Posterior cingulate gyrus (tissue), 11 donors: ENCODE measurements around the gene MRPL3.
"Not testable (repeated sequence)": the region's sequence is repeated elsewhere in the genome, so short reads cannot be mapped to it uniquely, and the experiment has no call there.

Experiments
- DNase-seq, 10 donors: peaks; one replicate each; pipeline versions ENCODE4 v3.0.0 to v3.0.0-alpha.2; 2020 to 2021; ENCODE audit warnings: mixed read lengths in 3 of 10
- intact Hi-C: fragments of 100-400 bp; cut with DNase I; formaldehyde crosslinking; loops from one replicate; pipeline ENCODE4 v1.15.1; 2023

MRPL3 gene

DNA sequence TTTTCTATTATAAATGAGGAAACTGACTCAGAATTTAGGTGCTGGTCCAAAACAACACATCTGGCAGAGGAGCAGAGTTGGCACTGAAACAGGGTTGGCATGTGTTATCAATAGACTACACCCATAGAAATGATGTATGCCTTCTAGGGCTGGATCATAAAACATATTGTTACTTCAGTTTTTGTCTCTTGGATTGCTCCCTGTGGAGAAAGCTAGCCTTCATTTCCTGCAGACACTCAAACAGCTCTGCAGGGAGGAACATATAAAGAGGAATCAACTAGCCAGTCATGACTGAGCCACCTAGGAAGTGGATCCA is 507 bp upstream of the MRPL3 start:
- intact Hi-C loops = loop anchor here (5.0 kb wide), 2 partner anchors 121 to 476 kb away; partner anchors contain the start of genes ASTE1, NEK11 and NUDT16
- no peak for DNase-seq

DNA sequence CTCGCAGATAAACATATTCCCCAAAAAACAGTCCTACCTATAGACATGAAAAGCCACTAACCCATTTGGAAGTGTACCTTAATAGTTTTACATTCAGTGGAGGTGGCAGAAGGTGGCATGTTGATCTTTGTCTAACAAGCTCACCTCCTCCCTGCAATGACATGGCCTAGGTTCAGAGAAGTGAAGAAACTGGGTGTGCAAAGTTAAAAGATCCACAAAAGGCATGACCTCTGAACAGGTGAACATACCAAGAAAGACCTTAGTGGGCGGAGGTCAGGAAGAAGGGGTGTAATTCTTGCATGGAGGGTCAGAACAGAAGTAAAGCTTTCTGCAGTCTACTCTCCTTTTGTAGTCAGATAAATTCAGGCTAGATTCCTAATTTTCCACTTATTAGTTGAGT is 822 bp downstream of the MRPL3 start:
- DNase-seq = no peak

DNA sequence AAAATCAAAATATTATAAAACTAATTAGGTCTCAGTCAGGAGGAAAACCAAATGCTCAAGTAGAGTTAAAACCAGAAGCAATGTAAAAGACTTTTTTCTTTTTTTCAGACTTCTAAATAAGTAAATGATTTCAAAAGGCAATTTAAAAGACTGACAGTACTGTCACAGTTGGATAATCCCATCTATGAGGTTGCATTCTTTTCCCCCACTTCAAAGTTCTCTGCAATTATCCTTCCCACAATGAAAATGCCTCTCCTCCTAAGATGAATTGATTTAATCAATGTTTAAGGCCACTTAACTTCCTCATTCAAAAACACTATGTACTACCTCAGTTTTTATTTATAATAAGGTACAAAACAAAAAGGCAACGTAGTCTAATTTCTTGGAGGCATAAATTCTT is 8.1 kb downstream of the MRPL3 start:
- DNase-seq = no peak
- intact Hi-C loops = no loop called here

More for the DNA sequence above, 822 bp downstream of the MRPL3 start:
- intact Hi-C loops = loop anchor here (5.0 kb wide), 2 partner anchors 120 to 475 kb away; partner anchors contain the start of genes ASTE1, NEK11 and NUDT16

DNA sequence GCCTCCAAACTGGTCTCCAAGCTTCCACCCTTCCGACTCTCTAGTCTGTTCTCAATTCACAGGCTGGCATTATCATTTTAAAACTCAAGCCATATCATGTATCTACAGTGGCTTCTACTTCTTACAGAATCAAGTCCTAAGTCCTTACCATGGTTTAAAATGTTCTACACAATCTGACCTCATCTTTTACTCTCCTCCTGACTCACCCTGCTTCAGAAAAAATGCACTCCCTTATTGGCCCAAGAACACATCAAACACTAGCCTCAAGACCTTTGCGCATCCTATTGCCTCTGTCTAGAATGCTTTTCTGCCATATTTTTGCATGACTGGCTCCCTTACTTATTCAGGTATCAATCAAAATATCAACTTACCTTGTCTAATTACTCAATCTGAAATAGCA is 11.0 kb downstream of the MRPL3 start:
- DNase-seq = no peak

DNA sequence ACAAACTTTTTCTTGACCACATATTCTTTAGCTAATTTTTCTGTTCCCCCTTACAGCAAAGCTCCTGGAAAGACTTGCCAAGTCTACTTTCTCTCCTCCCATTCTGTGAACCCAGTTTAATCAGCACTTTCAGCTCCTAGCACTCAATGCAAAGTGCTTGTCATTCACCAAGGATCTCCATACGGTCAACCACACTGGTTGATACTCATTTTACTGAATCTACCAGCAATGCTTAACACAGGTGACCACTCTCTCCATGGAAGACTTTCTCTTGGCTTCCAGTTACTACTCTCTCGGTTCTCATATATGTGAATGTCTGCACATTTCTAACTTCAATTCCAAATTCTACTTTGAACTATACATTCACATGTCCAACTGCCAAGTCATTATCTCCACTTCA is 11.7 kb downstream of the MRPL3 start:
- DNase-seq = no peak
- intact Hi-C loops = no loop called here

More for the DNA sequence above, 11.0 kb downstream of the MRPL3 start:
- intact Hi-C loops = no loop called here

DNA sequence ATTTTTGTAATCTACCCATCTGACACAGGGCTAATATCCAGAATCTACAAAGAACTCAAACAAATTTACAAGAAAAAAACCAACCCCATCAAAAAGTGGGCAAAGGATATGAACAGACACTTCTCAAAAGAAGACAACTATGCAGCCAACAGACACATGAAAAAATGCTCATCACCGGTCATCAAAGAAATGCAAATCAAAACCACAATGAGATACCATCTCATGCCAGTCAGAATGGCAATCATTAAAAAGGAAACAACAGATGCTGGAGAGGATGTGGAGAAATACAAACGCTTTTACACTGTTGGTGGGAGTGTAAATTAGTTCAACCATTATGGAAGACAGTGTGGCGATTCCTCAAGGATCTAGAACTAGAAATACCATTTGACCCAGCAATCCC is 16.2 kb downstream of the MRPL3 start:
- intact Hi-C loops, DNase-seq: not testable (repeated sequence)

DNA sequence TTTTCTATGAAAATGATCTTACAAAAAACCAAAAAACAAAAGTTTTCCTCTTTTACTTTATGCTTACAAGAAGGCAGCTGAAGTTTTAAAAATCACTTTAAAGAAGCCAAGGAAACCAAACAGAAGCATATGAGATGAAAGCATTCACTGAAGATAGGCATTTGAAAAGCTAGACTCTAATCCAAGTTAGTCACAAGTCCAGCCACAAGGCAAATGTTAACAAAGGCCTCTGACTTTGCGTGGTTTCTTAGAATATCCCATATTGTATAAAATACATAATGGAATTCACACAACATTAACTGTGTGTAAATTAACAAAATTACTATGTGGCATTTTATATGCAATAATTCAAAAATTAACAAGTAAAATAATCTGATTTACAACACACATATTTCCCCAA is 17.7 kb downstream of the MRPL3 start:
- no peak for DNase-seq
- intact Hi-C loops = no loop called here

DNA sequence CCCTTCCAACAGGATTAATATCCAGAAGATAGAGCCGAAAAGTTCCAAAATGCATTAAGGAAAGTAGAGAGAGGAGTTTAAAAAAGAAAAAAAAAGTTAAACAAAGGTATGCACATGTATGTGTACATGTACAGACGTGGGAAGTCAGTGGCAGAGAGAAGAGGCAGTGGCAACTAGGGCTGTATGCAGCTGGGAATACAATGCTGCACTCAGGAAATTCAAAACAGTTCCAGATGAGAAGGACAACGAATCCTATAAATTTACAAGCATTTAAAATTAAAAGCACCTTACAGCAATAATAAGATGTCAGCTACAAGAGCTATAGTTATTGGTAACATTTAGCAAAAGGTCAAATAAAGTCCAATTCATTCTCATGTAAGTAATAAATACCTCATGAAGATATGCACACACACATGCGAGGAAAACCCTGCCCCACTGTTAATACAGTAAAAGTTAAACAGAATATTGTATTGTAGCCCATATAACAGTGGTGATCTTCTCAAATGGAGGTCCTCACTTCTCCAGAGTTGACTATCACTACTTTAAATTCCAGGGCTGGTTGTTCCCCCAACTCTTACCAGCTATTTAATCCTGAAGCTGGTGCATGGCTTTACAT is 18.2 kb downstream of the MRPL3 start:
- intact Hi-C loops = no loop called here
- DNase-seq = no peak

DNA sequence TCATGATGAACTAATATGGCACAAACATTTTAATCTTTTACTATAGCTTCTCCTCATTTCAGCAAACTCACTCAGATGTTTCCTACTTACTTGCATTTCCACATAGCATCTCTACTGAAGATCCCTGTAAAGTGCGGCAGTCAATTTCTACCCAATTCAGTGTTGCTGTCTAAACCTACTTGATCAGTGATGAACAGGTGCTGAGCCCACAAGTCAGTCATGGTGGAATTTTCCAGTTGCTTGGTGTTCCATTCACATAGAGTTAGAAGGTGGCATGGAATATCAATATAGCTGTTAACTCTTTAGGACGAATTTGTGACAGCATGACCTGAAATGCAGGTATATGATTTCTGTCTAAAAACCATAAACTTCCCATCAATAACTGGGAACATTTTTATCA is 22.7 kb downstream of the MRPL3 start:
- intact Hi-C loops = no loop called here
- DNase-seq = no peak

DNA sequence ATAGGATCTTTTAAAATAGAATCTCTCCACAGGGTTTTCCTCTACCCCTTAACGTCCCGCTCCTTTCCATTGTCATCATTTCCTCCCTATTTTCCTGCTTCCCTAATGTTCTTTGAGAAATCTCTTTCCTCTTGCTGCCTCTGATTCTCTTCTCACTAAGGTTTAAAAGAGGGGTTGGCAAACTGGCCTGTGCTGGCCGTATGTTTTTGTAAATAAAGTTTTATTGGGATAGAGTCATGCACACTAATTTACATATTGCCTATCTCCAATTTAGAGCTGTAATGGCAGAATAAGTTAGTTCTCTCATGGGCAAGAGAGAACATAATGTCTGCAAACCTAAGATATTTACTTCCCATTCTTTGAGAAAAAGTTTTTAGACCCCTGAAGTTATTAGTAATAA is 25.0 kb downstream of the MRPL3 start:
- intact Hi-C loops = no loop called here
- no peak for DNase-seq

DNA sequence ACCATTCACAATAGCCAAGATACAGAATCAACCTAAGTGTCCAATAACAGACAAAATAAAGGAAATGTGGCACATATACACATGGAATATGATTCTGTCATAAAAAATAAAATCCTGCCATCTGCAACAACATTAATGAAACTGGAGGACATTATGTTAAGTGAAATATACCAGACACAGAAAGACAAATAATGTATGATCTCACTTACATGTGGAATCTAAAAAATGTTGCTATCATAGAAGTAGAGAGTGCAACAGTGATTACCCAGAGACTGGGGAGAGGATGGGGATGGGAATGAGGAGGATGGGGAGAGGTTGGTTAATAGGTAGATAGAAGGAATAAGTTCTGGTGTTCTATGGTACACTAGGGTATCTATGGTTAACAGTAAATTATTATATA is 28.7 kb downstream of the MRPL3 start:
- intact Hi-C loops = no loop called here
- DNase-seq = no peak

DNA sequence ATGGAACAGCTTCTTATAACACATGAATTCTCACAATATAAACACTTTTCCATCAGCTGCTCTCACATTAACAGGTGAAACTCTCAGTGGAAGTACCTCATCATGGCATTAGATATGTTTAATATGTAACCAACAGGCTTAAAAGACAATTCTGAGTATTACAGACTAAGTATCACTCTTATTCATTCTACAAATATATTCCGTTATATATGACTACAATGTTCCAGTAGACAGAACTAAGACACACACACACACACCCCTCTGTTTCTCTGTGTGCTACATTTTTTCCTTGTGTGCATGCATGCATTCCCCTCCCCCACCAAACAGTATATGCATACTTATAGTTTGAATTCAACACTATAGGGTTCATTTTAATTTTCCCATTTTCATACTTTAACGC is 32.4 kb downstream of the MRPL3 start:
- no peak for DNase-seq

DNA sequence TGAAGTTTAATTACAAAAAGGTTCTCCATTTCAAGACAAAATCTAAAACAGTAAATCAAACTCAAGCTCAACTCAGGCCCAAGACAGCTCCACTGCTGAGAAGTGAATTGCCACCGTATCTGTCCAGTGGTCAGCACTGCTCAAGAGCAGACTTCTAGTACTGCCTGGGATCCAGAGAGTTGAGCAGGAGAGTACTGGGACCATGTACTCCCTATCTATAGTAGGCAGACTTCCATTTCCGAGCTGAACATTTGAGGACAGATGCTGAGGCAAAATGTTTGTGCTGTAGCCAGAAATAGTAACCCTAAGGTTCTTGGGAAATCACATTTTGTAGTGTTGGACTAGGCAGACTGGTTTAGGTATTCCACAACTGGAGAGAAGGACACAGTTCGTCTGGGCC is 44.1 kb downstream of the MRPL3 start:
- intact Hi-C loops = no loop called here
- no peak for DNase-seq

More for the DNA sequence above, 32.4 kb downstream of the MRPL3 start:
- intact Hi-C loops = no loop called here

DNA sequence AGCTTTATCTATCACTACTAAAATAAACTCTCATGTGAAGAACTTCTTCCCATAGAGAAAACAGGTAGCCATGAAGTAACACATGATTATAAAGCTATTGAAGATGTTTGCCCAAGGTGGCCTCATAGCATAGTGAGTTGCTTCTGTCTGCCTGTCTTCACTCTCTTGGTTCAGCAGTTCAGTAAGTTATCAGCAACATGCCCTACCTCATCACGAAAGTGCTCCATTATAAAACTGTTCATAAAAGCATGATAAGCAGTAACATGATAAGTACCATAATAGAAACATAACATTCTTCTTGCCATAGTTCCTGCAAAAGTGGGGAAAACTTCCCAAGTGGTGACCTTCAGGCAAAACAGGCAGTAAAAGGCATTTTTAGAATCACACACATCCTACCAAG is 45.6 kb downstream of the MRPL3 start:
- no peak for DNase-seq
- intact Hi-C loops = no loop called here

DNA sequence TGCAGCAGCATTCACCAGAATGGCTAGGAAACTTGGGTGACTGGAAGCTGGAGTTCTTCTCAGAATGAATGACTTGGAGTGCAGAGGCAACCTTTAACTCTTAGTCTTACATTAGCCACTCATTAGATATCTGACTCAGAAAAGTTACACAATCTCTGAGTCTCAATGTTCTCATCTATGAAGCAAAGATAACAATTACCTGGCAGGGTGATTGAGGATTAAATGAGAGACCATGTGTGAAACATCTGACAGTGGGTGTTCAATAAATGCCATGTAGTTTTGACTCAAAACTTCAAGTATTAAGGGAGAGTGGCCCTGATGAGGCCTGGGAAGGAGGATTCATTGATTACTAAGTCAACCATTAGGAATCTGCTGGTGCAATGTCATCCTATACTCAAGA is 48.3 kb downstream of the MRPL3 start:
- intact Hi-C loops = no loop called here
- DNase-seq = no peak

DNA sequence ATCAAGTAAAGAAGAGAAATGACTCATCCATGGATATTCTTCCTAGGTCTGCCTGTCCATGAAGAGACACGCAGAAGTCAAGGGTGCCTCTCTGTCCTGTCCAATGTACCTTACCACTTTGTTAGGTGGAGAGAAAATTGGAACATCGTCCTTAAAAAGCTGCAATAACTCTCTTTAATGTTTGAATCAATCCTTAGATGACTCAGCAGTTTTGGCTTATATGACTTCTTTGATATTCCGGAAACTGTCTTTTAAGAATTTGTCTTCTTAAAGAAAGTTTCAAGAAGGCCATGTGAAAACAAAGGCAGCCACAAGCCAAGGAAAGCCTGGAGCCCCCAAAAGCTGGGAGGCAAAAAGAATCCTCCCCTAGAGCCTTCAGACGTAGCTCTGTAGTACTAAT is 49.2 kb downstream of the MRPL3 start:
- DNase-seq = no peak
- intact Hi-C loops = no loop called here

DNA sequence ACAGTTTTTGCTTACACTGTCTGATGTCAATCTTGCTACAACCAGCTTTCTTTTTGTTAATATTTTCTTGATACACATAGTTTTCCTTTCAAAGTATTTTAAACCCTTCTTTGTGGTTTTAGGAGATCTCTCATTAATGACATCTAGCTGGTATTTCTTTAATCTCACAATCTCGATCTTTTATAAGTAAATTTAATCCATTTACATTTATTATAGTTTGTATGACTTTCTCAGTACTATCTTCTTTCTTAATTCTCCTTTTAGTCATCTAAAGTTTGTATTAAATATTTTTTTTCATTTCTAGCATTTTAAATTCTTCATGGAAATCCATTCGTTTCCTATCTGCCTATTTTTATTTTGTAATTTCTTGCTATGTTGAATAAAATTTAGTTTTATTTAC is 55.4 kb downstream of the MRPL3 start:
- intact Hi-C loops = no loop called here
- no peak for DNase-seq

DNA sequence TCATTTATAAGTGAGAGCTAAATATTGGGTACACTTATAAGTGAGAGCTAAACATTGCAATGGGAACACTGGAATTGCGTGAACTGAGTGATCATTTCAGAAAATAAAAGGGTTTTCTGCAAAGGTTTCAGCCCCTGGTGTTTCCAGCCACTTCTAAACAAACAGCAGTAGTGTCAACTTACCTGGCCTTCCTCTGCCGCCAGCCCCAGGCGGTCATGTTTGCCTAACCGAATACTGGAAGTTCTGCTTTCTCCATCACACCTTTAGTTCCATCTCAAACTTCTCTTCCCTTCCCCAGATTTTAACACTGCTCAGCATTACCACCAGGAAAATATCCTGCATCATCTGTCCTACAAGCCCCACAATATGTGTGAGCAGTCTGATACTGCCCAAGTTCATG is 58.6 kb downstream of the MRPL3 start:
- DNase-seq = no peak
- intact Hi-C loops = no loop called here

DNA sequence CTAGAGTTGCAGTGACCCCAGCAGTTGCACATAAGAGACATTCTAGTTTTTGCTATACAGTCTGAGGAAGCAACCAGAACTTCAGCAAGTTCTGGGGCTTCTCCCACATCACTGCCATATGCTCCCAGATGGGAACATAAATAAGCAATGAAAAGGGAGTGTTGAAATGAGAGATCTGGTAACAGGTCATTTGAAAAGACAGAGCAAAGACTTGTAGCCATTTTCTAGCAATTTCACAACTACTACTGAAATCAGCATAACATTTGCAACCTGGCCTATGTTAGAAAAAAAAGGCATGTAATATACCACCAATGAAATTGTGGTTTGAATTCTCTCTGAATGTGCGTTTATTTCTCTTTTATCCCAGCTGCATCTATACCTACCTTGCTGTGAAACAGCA is 63.7 kb downstream of the MRPL3 start:
- intact Hi-C loops = no loop called here

DNA sequence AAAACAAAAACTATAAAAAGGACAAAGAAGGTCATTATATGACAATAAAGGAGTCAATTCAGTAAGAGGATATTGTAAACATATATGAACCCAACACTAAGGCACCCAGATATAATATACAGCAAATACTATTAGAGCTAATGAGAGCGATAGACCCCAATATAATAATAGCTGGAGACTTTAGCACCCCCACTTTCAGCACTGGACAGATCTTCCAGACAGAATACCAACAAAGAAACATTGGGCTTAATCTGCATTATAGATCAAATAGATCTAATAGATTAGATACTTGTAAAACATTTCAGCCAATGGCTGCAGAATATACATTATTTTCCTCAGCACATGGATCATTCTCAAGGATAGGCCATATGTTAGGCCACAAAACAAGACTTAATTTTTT is 67.8 kb downstream of the MRPL3 start:
- no peak for DNase-seq
- intact Hi-C loops = no loop called here

More for the DNA sequence above, 63.7 kb downstream of the MRPL3 start:
- DNase-seq = no peak

DNA sequence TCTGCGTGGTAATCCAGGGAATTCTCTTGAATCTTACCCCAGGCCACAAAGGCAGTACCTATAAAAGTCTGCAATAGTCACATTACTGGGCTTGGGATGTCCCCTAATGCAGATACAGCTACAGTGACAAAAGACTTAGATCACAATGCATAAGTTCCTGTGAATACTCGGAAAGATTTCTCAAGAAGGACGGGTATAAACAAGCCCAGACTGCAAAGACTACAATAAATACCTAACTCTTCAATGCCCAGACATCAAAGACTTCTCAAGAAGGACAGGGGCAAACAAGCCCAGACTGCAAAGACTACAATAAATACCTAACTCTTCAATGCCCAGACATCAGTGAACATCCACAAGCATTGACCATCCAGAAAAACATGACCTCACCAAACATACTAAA is 70.3 kb downstream of the MRPL3 start:
- intact Hi-C loops = no loop called here
- no peak for DNase-seq

DNA sequence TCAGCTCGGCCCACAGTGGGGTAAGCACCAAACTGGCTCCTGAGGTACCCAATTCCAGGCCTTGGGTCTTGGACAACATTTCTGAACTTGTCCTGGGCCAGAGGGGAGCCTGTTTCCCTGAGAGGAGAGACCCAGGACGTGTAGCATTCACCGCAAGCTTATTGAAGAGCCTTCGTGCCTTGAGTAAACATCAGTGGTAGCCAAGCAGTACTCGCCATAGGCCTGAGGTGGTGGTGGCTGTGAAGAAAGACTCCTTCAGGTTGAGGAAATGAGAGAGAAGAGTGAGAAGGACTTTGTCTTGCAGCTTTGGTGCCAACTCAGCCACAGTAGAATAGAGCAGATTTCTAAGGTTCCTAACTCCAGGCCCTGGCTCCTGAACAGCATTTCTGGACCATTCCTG is 71.0 kb downstream of the MRPL3 start:
- DNase-seq = no peak
- intact Hi-C loops = no loop called here

DNA sequence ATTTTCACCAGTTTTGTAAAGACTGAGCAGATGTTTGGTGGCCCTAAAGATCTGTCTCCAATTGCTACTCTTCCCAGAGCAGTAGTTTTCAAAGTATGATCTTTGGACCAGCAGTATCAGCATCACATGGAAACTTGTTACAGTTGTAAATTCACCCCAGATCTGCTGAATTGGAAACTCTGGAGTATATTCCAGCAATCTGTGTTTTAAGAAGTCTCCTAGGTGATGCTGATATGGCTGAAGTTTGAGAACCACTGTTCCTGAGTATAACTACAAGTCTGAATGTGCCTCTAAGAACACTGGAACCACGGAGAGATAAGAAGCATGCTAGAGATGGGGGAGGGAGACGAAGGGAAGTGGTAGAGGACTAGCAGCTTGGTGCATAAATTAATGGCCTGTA is 75.5 kb downstream of the MRPL3 start:
- intact Hi-C loops = no loop called here
- no peak for DNase-seq
